ENCODE data around the gene FSIP1.

Gene FSIP1

GRCh38 chr15:39621210-39621609, 161.4 kb downstream of the FSIP1 start:
- Histone ChIP-seq H3K4me1 (ENCODE audit: control insufficient read depth, insufficient read depth, low read length) (no peaks in the 10 kb centered on the region), H3K9ac (ENCODE audit: low read depth, low read length) (no peak overlapping the region), H3K4me3 (ENCODE audit: low read depth, low read length) (no peak overlapping the region), H3K9me3 (ENCODE audit: control insufficient read depth, insufficient read depth, low read length) (no peaks in the 10 kb centered on the region), H3K36me3 (ENCODE audit: control insufficient read depth, insufficient read depth, low read length) (no peaks in the 10 kb centered on the region), H3K27me3 (ENCODE audit: control insufficient read depth, insufficient read depth, low read length) (no peaks in the 10 kb centered on the region)

- Histone ChIP-seq H3K9ac (ENCODE audit: low read depth, low read length) (no peak overlapping the region), H3K36me3 (ENCODE audit: control insufficient read depth, insufficient read depth, low read length) (no peaks in the 10 kb centered on the region), H3K4me3 (ENCODE audit: low read depth, low read length) (no peak overlapping the region), H3K27me3 (ENCODE audit: control insufficient read depth, insufficient read depth, low read length) (no peaks in the 10 kb centered on the region), H3K9me3 (ENCODE audit: control insufficient read depth, insufficient read depth, low read length) (no peaks in the 10 kb centered on the region), H3K4me1 (ENCODE audit: control insufficient read depth, insufficient read depth, low read length) (no peaks in the 10 kb centered on the region)
These were observed 164.4 kb downstream of the FSIP1 start for GRCh38 chr15:39618063-39618823.

- Histone ChIP-seq H3K9ac (ENCODE audit: low read depth, low read length) (no peak overlapping the region), H3K4me3 (ENCODE audit: low read depth, low read length) (no peak overlapping the region), H3K27me3 (ENCODE audit: control insufficient read depth, insufficient read depth, low read length) (no peaks in the 10 kb centered on the region), H3K4me1 (ENCODE audit: control insufficient read depth, insufficient read depth, low read length) (no peaks in the 10 kb centered on the region), H3K36me3 (ENCODE audit: control insufficient read depth, insufficient read depth, low read length) (no peaks in the 10 kb centered on the region), H3K9me3 (ENCODE audit: control insufficient read depth, insufficient read depth, low read length) (no peaks in the 10 kb centered on the region)
These were observed 165.7 kb downstream of the FSIP1 start for GRCh38 chr15:39616731-39617455.

GRCh38 chr15:39613861-39614260, 168.8 kb downstream of the FSIP1 start:
- no peak overlapping the region for H3K4me3 ChIP-seq (ENCODE audit: low read depth, low read length)
- H3K36me3 ChIP-seq (ENCODE audit: control insufficient read depth, insufficient read depth, low read length), result no peaks in the 10 kb centered on the region
- no peaks in the 10 kb centered on the region for H3K9me3 ChIP-seq (ENCODE audit: control insufficient read depth, insufficient read depth, low read length)
- H3K4me1 ChIP-seq (ENCODE audit: control insufficient read depth, insufficient read depth, low read length), result no peaks in the 10 kb centered on the region
- H3K9ac ChIP-seq (ENCODE audit: low read depth, low read length), result no peak overlapping the region
- no peaks in the 10 kb centered on the region for H3K27me3 ChIP-seq (ENCODE audit: control insufficient read depth, insufficient read depth, low read length)

GRCh38 chr15:39613271-39613670, 169.4 kb downstream of the FSIP1 start:
- H3K4me3 ChIP-seq (ENCODE audit: low read depth, low read length), result no peak overlapping the region
- no peaks in the 10 kb centered on the region for H3K27me3 ChIP-seq (ENCODE audit: control insufficient read depth, insufficient read depth, low read length)
- H3K4me1 ChIP-seq (ENCODE audit: control insufficient read depth, insufficient read depth, low read length), result no peaks in the 10 kb centered on the region
- H3K36me3 ChIP-seq (ENCODE audit: control insufficient read depth, insufficient read depth, low read length), result no peaks in the 10 kb centered on the region
- no peaks in the 10 kb centered on the region for H3K9me3 ChIP-seq (ENCODE audit: control insufficient read depth, insufficient read depth, low read length)
- no peak overlapping the region for H3K9ac ChIP-seq (ENCODE audit: low read depth, low read length)

GRCh38 chr15:39610665-39611064, 172.0 kb downstream of the FSIP1 start:
- Histone ChIP-seq H3K9ac (ENCODE audit: low read depth, low read length) (no peak overlapping the region), H3K9me3 (ENCODE audit: control insufficient read depth, insufficient read depth, low read length) (no peaks in the 10 kb centered on the region), H3K27me3 (ENCODE audit: control insufficient read depth, insufficient read depth, low read length) (no peaks in the 10 kb centered on the region), H3K4me1 (ENCODE audit: control insufficient read depth, insufficient read depth, low read length) (no peaks in the 10 kb centered on the region), H3K4me3 (ENCODE audit: low read depth, low read length) (no peak overlapping the region), H3K36me3 (ENCODE audit: control insufficient read depth, insufficient read depth, low read length) (no peaks in the 10 kb centered on the region)

- H3K4me3 ChIP-seq (ENCODE audit: low read depth, low read length), result no peak overlapping the region
- H3K9me3 ChIP-seq (ENCODE audit: control insufficient read depth, insufficient read depth, low read length), result no peaks in the 10 kb centered on the region
- no peaks in the 10 kb centered on the region for H3K27me3 ChIP-seq (ENCODE audit: control insufficient read depth, insufficient read depth, low read length)
- H3K9ac ChIP-seq (ENCODE audit: low read depth, low read length), result no peak overlapping the region
- no peaks in the 10 kb centered on the region for H3K4me1 ChIP-seq (ENCODE audit: control insufficient read depth, insufficient read depth, low read length)
- no peaks in the 10 kb centered on the region for H3K36me3 ChIP-seq (ENCODE audit: control insufficient read depth, insufficient read depth, low read length)
These were observed 173.3 kb downstream of the FSIP1 start for GRCh38 chr15:39609166-39609916.

GRCh38 chr15:39608185-39609139, 174.2 kb downstream of the FSIP1 start:
- Histone ChIP-seq H3K9me3 (ENCODE audit: control insufficient read depth, insufficient read depth, low read length) (no peaks in the 10 kb centered on the region), H3K27me3 (ENCODE audit: control insufficient read depth, insufficient read depth, low read length) (no peaks in the 10 kb centered on the region), H3K4me3 (ENCODE audit: low read depth, low read length) (no peak overlapping the region), H3K9ac (ENCODE audit: low read depth, low read length) (no peak overlapping the region), H3K36me3 (ENCODE audit: control insufficient read depth, insufficient read depth, low read length) (no peaks in the 10 kb centered on the region), H3K4me1 (ENCODE audit: control insufficient read depth, insufficient read depth, low read length) (no peaks in the 10 kb centered on the region)

- Histone ChIP-seq H3K4me1 (ENCODE audit: control insufficient read depth, insufficient read depth, low read length) (no peaks in the 10 kb centered on the region), H3K27me3 (ENCODE audit: control insufficient read depth, insufficient read depth, low read length) (no peaks in the 10 kb centered on the region), H3K4me3 (ENCODE audit: low read depth, low read length) (no peak overlapping the region), H3K9me3 (ENCODE audit: control insufficient read depth, insufficient read depth, low read length) (no peaks in the 10 kb centered on the region), H3K9ac (ENCODE audit: low read depth, low read length) (no peak overlapping the region), H3K36me3 (ENCODE audit: control insufficient read depth, insufficient read depth, low read length) (no peaks in the 10 kb centered on the region)
These were observed 177.5 kb downstream of the FSIP1 start for GRCh38 chr15:39605146-39605545.

- H3K4me3 ChIP-seq (ENCODE audit: low read depth, low read length), result no peak overlapping the region
- no peak overlapping the region for H3K9ac ChIP-seq (ENCODE audit: low read depth, low read length)
- no peaks in the 10 kb centered on the region for H3K9me3 ChIP-seq (ENCODE audit: control insufficient read depth, insufficient read depth, low read length)
- no peaks in the 10 kb centered on the region for H3K27me3 ChIP-seq (ENCODE audit: control insufficient read depth, insufficient read depth, low read length)
- no peaks in the 10 kb centered on the region for H3K4me1 ChIP-seq (ENCODE audit: control insufficient read depth, insufficient read depth, low read length)
- no peaks in the 10 kb centered on the region for H3K36me3 ChIP-seq (ENCODE audit: control insufficient read depth, insufficient read depth, low read length)
These were observed 180.5 kb downstream of the FSIP1 start for GRCh38 chr15:39602143-39602542.

- H3K36me3 ChIP-seq (ENCODE audit: control insufficient read depth, insufficient read depth, low read length), result peaks cover 5% of the 10 kb centered on the region
- no peaks in the 10 kb centered on the region for H3K27me3 ChIP-seq (ENCODE audit: control insufficient read depth, insufficient read depth, low read length)
- no peak overlapping the region for H3K4me3 ChIP-seq (ENCODE audit: low read depth, low read length)
- no peaks in the 10 kb centered on the region for H3K4me1 ChIP-seq (ENCODE audit: control insufficient read depth, insufficient read depth, low read length)
- H3K9ac ChIP-seq (ENCODE audit: low read depth, low read length), result no peak overlapping the region
- no peaks in the 10 kb centered on the region for H3K9me3 ChIP-seq (ENCODE audit: control insufficient read depth, insufficient read depth, low read length)
These were observed 182.8 kb downstream of the FSIP1 start for GRCh38 chr15:39599871-39600270.
